ENCODE results near the gene MYCL. TPM values are rescaled to one million over a fixed set of nuclear protein-coding genes. Genes with fewer than 3 reads are reported as not detected.

The MYCL gene
- total RNA-seq (1 to 10 TPM; 2.7 to 4.3 TPM), polyA plus RNA-seq (ENCODE audit: insufficient read length in 6 of 6) (10 to 100 TPM in 5 of 6 donors, 1 to 10 TPM in 1; 8.1 to 12.9 (median 11.9) TPM)
- long read RNA-seq, donor 1, partial matches to known transcripts: 0 of 10 reads
- long read RNA-seq, donor 1, other reads (novel, unspliced or antisense): 0 of 10 reads
- long read RNA-seq, donor 2, partial matches to known transcripts: 0 of 5 reads
- long read RNA-seq, donor 2, other reads (novel, unspliced or antisense): 0 of 5 reads
- long read RNA-seq, donor 3, partial matches to known transcripts: 0 of 4 reads
- long read RNA-seq, donor 3, other reads (novel, unspliced or antisense): 0 of 4 reads
- long read RNA-seq, donor 4, partial matches to known transcripts: 0 of 2 reads
- long read RNA-seq, donor 4, other reads (novel, unspliced or antisense): 1 of 2 reads
- long read RNA-seq, donor 5, partial matches to known transcripts: 0 of 5 reads
- long read RNA-seq, donor 5, other reads (novel, unspliced or antisense): 0 of 5 reads
- long read RNA-seq, donor 6, transcript MYCL-203 (3 exons, 3,256 nt): major isoform, 5 of 6 reads
- long read RNA-seq, donor 6, partial matches to known transcripts: 0 of 6 reads
- long read RNA-seq, donor 6, other reads (novel, unspliced or antisense): 0 of 6 reads
- long read RNA-seq, donor 7, partial matches to known transcripts: 0 of 4 reads
- long read RNA-seq, donor 7, other reads (novel, unspliced or antisense): 0 of 4 reads
- long read RNA-seq, donor 8, partial matches to known transcripts: 0 of 3 reads
- long read RNA-seq, donor 8, other reads (novel, unspliced or antisense): 0 of 3 reads
- long read RNA-seq, donor 9: 0 reads
- long read RNA-seq, donor 10, partial matches to known transcripts: 0 of 1 reads
- long read RNA-seq, donor 10, other reads (novel, unspliced or antisense): 0 of 1 reads
- long read RNA-seq, donor 11, transcript MYCL-202 (2 exons, 1,688 nt): major isoform, 8 of 12 reads
- long read RNA-seq, donor 11, partial matches to known transcripts: 0 of 12 reads
- long read RNA-seq, donor 11, other reads (novel, unspliced or antisense): 0 of 12 reads
- long read RNA-seq, donor 12, partial matches to known transcripts: 0 of 5 reads
- long read RNA-seq, donor 12, other reads (novel, unspliced or antisense): 0 of 5 reads

- DNase-seq: peak; percentile 63 to 95 (median 86)
- intact Hi-C loops (cut with DNase I): loop anchor here in 1 of 2 donors (5.0 kb wide), 1 partner anchor 85 kb away; no protein-coding TSS in a partner anchor
- ATAC-seq: peak; percentile 94
- H3K9me3 ChIP-seq: no peaks in the 10 kb centered on the region
- H3K36me3 ChIP-seq: no peaks in the 10 kb centered on the region
- H3K27me3 ChIP-seq: peaks cover 20 to 83% of the 10 kb centered on the region in 2 donors
- TF ChIP-seq, protein P1, sequence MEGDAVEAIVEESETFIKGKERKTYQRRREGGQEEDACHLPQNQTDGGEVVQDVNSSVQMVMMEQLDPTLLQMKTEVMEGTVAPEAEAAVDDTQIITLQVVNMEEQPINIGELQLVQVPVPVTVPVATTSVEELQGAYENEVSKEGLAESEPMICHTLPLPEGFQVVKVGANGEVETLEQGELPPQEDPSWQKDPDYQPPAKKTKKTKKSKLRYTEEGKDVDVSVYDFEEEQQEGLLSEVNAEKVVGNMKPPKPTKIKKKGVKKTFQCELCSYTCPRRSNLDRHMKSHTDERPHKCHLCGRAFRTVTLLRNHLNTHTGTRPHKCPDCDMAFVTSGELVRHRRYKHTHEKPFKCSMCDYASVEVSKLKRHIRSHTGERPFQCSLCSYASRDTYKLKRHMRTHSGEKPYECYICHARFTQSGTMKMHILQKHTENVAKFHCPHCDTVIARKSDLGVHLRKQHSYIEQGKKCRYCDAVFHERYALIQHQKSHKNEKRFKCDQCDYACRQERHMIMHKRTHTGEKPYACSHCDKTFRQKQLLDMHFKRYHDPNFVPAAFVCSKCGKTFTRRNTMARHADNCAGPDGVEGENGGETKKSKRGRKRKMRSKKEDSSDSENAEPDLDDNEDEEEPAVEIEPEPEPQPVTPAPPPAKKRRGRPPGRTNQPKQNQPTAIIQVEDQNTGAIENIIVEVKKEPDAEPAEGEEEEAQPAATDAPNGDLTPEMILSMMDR (IDR thresholded peaks at IDR 0.05): peak; percentile 67 to 74
- peaks cover 6 to 27% of the 10 kb centered on the region in 2 donors for H3K4me1 ChIP-seq
- H3K27ac ChIP-seq: peak within 1 kb of the TSS; percentile 55 to 65
- peak within 1 kb of the TSS; percentile 55 to 57 for H3K4me3 ChIP-seq
Observed at GRCh38 chr1:39901714-39902459, at the start of gene MYCL. Gene MYCL, minus strand, starts transcription at chr1:39901917. Its CDS starts 483 bp downstream, at chr1:39901434.

DNA sequence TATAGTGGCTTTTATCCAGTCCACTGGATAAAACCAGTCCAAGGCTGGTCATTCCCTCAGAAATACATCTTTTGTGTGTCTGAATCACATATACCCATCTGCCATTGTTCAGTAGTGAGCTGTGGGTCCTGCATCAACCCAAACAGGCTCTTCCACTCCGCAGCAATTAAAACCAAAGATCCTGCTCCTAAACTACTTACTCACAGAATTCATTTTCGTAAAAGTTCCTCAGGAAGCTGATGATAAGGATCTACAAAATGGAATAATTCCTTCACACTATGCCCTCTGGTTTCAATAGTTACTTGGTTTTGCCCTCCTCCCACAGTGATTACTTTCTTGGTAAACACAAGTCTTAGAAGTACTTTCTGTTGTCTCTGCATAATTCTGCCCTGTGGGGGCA is 48.2 kb upstream of the MYCL start:
- TF ChIP-seq, protein P1 (IDR thresholded peaks at IDR 0.05): no peak
- peaks cover 6 to 14% of the 10 kb centered on the region in 2 donors for H3K4me1 ChIP-seq
- ATAC-seq (no peak), DNase-seq (no peak)
- no peak overlapping the region for H3K27ac ChIP-seq
- no peak overlapping the region for H3K4me3 ChIP-seq
- H3K27me3 ChIP-seq: no peaks in the 10 kb centered on the region
- H3K36me3 ChIP-seq: no peaks in the 10 kb centered on the region
- H3K9me3 ChIP-seq: no peaks in the 10 kb centered on the region
- intact Hi-C loops (cut with DNase I): no loop called here

DNA sequence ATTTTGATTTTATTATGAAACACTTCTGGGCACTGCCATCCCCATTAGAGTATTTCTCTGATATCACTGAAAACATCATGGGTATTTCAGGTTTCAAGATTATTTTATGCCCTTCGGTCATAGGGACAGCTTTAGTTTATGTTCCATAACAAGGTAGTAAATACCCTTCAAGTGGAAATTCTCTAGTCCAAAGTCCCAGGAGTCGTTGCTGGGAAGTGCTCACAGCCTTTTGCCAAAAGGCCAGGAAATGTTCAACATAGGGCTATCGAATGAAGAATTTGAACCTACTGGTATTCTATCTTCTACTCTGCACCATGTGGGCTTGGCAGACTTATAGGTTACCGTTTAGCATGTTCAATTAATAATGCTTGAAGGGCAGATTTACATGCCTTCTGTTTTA is 45.5 kb upstream of the MYCL start:
- no peak overlapping the region for H3K27ac ChIP-seq
- no peaks in the 10 kb centered on the region for H3K27me3 ChIP-seq
- ATAC-seq (no peak), DNase-seq (no peak)
- no peaks in the 10 kb centered on the region for H3K36me3 ChIP-seq
- intact Hi-C loops (cut with DNase I): no loop called here
- peaks cover 0 to under 1% of the 10 kb centered on the region in 2 donors for H3K4me1 ChIP-seq
- TF ChIP-seq, protein P1 (IDR thresholded peaks at IDR 0.05): no peak
- no peak overlapping the region for H3K4me3 ChIP-seq
- no peaks in the 10 kb centered on the region for H3K9me3 ChIP-seq

GRCh38 chr1:39946216-39946615 is 44.5 kb upstream of the MYCL start:
- TF ChIP-seq, protein P1 (IDR thresholded peaks at IDR 0.05): no peak
- no peaks in the 10 kb centered on the region for H3K27me3 ChIP-seq
- H3K9me3 ChIP-seq: no peaks in the 10 kb centered on the region
- intact Hi-C loops (cut with DNase I): no loop called here
- H3K36me3 ChIP-seq: no peaks in the 10 kb centered on the region
- ATAC-seq (no peak), DNase-seq (no peak)
- no peak overlapping the region for H3K4me3 ChIP-seq
- H3K27ac ChIP-seq: no peak overlapping the region
- peaks cover 3 to 4% of the 10 kb centered on the region in 2 donors for H3K4me1 ChIP-seq
